T-cell (primary cell): Measurements from ENCODE around the gene PQBP1. TPM values are rescaled to one million over a fixed set of nuclear protein-coding genes. Genes with fewer than 3 reads are reported as not detected.

Experiments
- ATAC-seq, 4 experiments: fragments of 200-7000 bp in 3 of 4; fragments of 150-1000 bp in 1 of 4; cut with Tn5 transposase; replicated peaks in 1 of 4; 1 replicate in 3 of 4; 2 replicates in 1 of 4; pipeline ENCODE4 v1.10.0; 2021; ENCODE audit warnings: moderate library complexity in 3 of 4, mild to moderate bottlenecking in 2 of 4, moderate number of reproducible peaks in 1 of 4
- CTCF ChIA-PET, 2 donors: fragments of 300-600 bp; sonication (Branson Sonifier 250); formaldehyde crosslinking; loops; one replicate each; lab custom pipeline; 2022; ENCODE audit warnings: antibody characterized with exemption in 2 of 2; lab: Charles Lee
- POLR2A ChIA-PET, 2 donors: fragments of 300-600 bp; sonication (Branson Sonifier 250); formaldehyde crosslinking; loops; one replicate each; lab custom pipeline; 2022; ENCODE audit warnings: antibody characterized with exemption in 2 of 2; lab: Charles Lee
- DNase-seq, 35 experiments: peaks; one replicate each; pipeline versions ENCODE4 v3.0.0 to v3.0.0-alpha.2; 2013 to 2023
- H3K27ac ChIP-seq: one replicate; pipeline ENCODE4 v1.5.1; 2013; ENCODE audit warnings: low read length
- H3K27me3 ChIP-seq, 2 experiments: replicated peaks in 1 of 2; 1 replicate in 1 of 2; 2 replicates in 1 of 2; pipeline versions ENCODE4 v1.6.1 to v1.7.0; 2013; ENCODE audit warnings: low read length in 1 of 2, mixed read lengths in 1 of 2; ENCODE audit not compliant: control insufficient read depth in 2 of 2, insufficient read depth in 2 of 2; ENCODE audit errors: extremely low read depth in 1 of 2
- H3K36me3 ChIP-seq, 2 donors: 1 replicate in 1 of 2; 2 replicates in 1 of 2; pipeline versions ENCODE4 v1.6.1 to v1.7.0; 2013; ENCODE audit warnings: low read length in 1 of 2; ENCODE audit not compliant: control insufficient read depth in 2 of 2, insufficient read depth in 1 of 2; ENCODE audit errors: extremely low read depth in 1 of 2
- H3K4me1 ChIP-seq, 2 experiments: 1 replicate in 1 of 2; 2 replicates in 1 of 2; pipeline versions ENCODE4 v1.6.1 to v1.7.0; 2013; ENCODE audit warnings: low read length in 2 of 2, mixed read lengths in 1 of 2; ENCODE audit not compliant: insufficient read depth in 2 of 2, control insufficient read depth in 1 of 2; ENCODE audit errors: extremely low read depth in 1 of 2
- H3K4me3 ChIP-seq, 2 donors: 1 replicate in 1 of 2; 2 replicates in 1 of 2; pipeline versions ENCODE4 v1.5.1 to v1.7.0; 2013; ENCODE audit warnings: mild to moderate bottlenecking in 2 of 2, low read length in 1 of 2, moderate library complexity in 1 of 2; ENCODE audit not compliant: control insufficient read depth in 1 of 2; ENCODE audit errors: extremely low read depth in 1 of 2
- H3K9me3 ChIP-seq: 2 replicates; pipeline ENCODE4 v1.7.0; 2013
- H3K27ac Mint-ChIP-seq, 2 donors: one replicate each; pipeline ENCODE4 v1.8.0; 2020 to 2021; ENCODE audit warnings: mild to moderate bottlenecking in 2 of 2, mixed read lengths in 2 of 2
- H3K27me3 Mint-ChIP-seq, 2 donors: one replicate each; pipeline ENCODE4 v1.8.0; 2021 to 2022; ENCODE audit warnings: mixed read lengths in 2 of 2
- H3K36me3 Mint-ChIP-seq: one replicate; pipeline ENCODE4 v1.8.0; 2021; ENCODE audit warnings: mixed read lengths
- H3K4me1 Mint-ChIP-seq, 3 donors: one replicate each; pipeline ENCODE4 v1.8.0; 2020 to 2022; ENCODE audit warnings: mixed read lengths in 3 of 3, mild to moderate bottlenecking in 1 of 3
- H3K4me3 Mint-ChIP-seq, 3 donors: one replicate each; pipeline ENCODE4 v1.8.0; 2020 to 2022; ENCODE audit warnings: mild to moderate bottlenecking in 3 of 3, mixed read lengths in 3 of 3, moderate library complexity in 3 of 3
- H3K9me3 Mint-ChIP-seq, 3 donors: one replicate each; pipeline ENCODE4 v1.8.0; 2020 to 2022; ENCODE audit warnings: mixed read lengths in 3 of 3
- WGBS: methylation state at CpG from one replicate; pipeline ENCODE4 v1.1.5; 2013; ENCODE audit warnings: missing lambda C conversion rate; ENCODE audit not compliant: insufficient coverage; 5-methylcytosine and 5-hydroxymethylcytosine counted together
- total RNA-seq, 35 experiments: library from RNA in 6 of 35; stranded (reverse) in 6 of 35; fragments of 120-200 nt in 1 of 35; gene quantifications; one replicate each; pipeline versions ENCODE4 v1.2.1 to v1.2.4 and lab custom pipeline; 2013 to 2026

The PQBP1 gene
- total RNA-seq, 5 donors from 2014 or later (not counting 1 experiment from before 2014, with no cell fraction given): 62.5 to 79.5 (median 73.9) TPM

DNA sequence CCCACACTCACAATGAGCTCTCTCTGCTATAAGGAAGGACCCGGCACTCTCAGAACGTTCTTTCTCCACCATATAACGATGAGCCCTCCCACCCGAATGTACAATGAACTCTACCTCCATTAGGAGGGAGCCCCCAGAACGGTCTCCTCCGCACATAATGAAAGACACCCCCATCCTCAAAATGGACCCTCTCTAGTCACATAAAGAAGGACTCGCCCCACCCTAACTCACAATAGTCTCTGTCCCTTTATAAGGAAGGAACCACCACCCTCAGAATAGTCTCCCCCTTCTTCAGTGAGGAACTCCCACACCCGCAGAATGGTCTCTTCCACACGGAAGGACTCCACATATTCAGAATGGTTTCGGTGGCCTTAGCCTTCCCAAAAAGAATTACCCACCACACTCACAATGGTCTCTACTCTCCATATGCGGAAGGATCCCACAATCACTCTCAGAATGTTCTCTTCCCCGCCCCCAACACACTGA, 13.2 kb downstream of the PQBP1 start:
- Mint-ChIP-seq H3K27ac (peak overlapping the region; percentile 92 to 93), H3K36me3 (peaks cover 15% of the 10 kb centered on the region), H3K9me3 (no peaks in the 10 kb centered on the region), H3K4me1 (peaks cover 46 to 57% (median 54%) of the 10 kb centered on the region in 3 donors), H3K4me3 (peak overlapping the region; percentile 86 to 94 (median 88)), H3K27me3 (peaks cover 0 to 11% of the 10 kb centered on the region in 2 donors)
- 0% methylated on average over 3 of the region's 12 CpGs for WGBS
- H3K4me3 ChIP-seq: peak overlapping the region; percentile 68 to 85
- peaks cover 1 to 50% of the 10 kb centered on the region in 2 experiments for H3K4me1 ChIP-seq
- no peaks in the 10 kb centered on the region for H3K9me3 ChIP-seq
- ATAC-seq (peak in 3 of 4 experiments; percentile 1 to 5 (median 2)), DNase-seq (no peak)
- no peaks in the 10 kb centered on the region for H3K27me3 ChIP-seq
- peaks cover 5 to 41% of the 10 kb centered on the region in 2 donors for H3K36me3 ChIP-seq
- ChIA-PET POLR2A (interaction anchor here (1.0 to 2.2 kb wide), 3 partner anchors 13 to 26 kb away, joined by 5 to 16 read pairs (median 8); partner anchors contain the start of genes PQBP1 (in 2 of the 2) and TIMM17B (in 2 of the 2)), CTCF (interaction anchor here in 1 of 2 donors (0.7 to 1.3 kb wide), 3 partner anchors 26 to 35 kb away, joined by 3 to 8 read pairs (median 5); no protein-coding TSS in a partner anchor)
- peak overlapping the region; percentile 74 for H3K27ac ChIP-seq

DNA sequence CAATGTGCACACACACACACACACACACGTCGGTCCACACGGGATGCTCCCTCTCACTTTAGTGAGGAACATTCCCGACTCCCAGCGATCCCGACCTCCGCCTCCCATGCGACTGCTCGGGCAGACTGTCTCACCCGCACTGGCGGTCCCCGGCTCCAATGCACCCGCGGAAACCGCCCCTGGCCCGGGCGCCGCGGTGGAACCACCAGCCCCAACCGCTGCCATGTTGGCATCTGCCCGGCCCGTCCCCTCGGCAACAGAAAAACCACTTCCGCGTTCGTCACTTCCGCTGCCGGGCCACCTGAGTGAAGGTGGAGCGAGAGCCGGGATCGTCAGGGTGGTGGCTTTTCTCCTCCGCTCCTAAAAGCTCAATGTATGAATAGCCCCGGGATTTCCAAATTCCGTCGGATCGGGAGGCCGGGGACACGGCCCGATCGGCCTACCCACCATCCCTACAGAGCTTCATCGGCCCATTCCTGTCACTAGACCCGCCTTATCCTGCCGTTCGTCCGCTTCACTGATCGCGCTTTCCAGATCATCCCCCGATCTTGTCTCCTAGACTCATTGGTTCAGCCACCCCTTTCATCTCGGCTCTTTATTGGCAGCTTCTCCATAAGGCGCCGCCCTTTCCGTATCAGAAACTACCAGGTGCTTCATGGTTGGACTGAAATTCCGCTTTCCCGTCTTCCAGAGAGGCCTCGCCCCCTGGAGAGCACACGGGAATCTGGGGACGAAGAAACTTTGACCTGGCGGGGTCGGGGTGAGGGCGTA, 13.9 kb downstream of the PQBP1 start, which contains the start of gene SLC35A2:
TSS of gene SLC35A2 (minus strand) at position 235 of the 771 bp plus-strand sequence. CDS start at position 225, 10 bp downstream.
- H3K36me3 ChIP-seq: peaks cover 0 to 42% of the 10 kb centered on the region in 2 donors
- H3K27me3 Mint-ChIP-seq: peaks cover 0 to 11% of the 10 kb centered on the region in 2 donors
- peak; percentile 76 to 83 (median 78) for ATAC-seq
- H3K27ac Mint-ChIP-seq: peak within 1 kb of the TSS; percentile 92 to 93
- H3K27ac ChIP-seq: peak within 1 kb of the TSS; percentile 74
- H3K36me3 Mint-ChIP-seq: peaks cover 15% of the 10 kb centered on the region
- no peaks in the 10 kb centered on the region for H3K9me3 Mint-ChIP-seq
- ChIA-PET CTCF (interaction anchor here (0.6 to 1.3 kb wide), 8 partner anchors 26 to 443 kb away, joined by 3 to 8 read pairs (median 5); no protein-coding TSS in a partner anchor), POLR2A (interaction anchor here (0.9 to 2.2 kb wide), 6 partner anchors 10 to 28 kb away, joined by 3 to 16 read pairs (median 4); partner anchors contain the start of genes PQBP1 (in 2 of the 2) and TIMM17B (in 2 of the 2))
- DNase-seq: peak; percentile 71 to 91 (median 87)
- WGBS: 0% methylated on average over 34 of the region's 60 CpGs
- H3K27me3 ChIP-seq: no peaks in the 10 kb centered on the region
- peak within 1 kb of the TSS; percentile 86 to 94 (median 88) for H3K4me3 Mint-ChIP-seq
- H3K4me1 ChIP-seq: peaks cover 2 to 55% of the 10 kb centered on the region in 2 experiments
- no peaks in the 10 kb centered on the region for H3K9me3 ChIP-seq
- peaks cover 49 to 59% (median 54%) of the 10 kb centered on the region in 3 donors for H3K4me1 Mint-ChIP-seq
- peak within 1 kb of the TSS; percentile 68 to 85 for H3K4me3 ChIP-seq

DNA sequence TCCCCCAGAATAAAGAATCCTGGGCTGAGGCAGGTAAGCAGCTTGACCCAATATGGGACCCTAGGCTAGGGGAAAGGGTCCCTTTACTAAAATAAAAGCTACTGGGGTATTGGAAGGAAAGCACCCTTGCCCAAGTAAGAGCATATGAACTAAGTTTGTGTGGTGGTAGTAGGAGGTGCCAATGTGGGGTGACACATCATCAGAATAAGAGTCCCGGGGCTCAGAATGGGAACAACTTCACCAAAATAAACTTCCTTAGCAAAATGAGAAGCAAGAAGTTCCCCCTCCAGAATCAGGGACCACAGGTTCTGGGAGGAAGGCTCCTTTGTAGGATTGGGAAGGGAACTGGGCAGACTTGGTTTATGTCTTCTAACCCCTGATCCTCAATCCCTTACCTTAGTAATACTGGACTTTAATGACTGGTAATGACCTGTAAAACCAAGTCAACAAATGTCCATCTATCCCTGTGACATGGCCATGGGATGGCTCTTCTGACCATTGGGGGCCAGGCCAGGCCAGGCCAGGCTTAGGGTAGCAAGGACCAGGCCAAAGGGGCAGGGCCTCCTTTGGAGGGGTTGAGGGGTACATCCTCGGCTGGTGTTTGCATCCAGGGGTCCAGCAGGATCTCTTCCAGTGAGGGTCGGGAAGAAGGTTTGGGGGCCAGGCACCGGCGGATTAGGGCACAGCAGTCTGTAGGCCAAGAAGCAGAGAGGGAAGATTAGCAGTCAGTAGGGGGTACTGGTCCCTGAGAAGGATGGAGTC, 16.1 kb downstream of the PQBP1 start:
- Mint-ChIP-seq H3K9me3 (no peaks in the 10 kb centered on the region), H3K4me3 (peak overlapping the region; percentile 86 to 97 (median 96)), H3K36me3 (peaks cover 26% of the 10 kb centered on the region), H3K27ac (peak overlapping the region; percentile 67 to 77), H3K4me1 (peaks cover 54 to 63% (median 61%) of the 10 kb centered on the region in 3 donors), H3K27me3 (peaks cover 0 to 7% of the 10 kb centered on the region in 2 donors)
- H3K27ac ChIP-seq: peak overlapping the region; percentile 18
- no peak for ATAC-seq
- H3K4me3 ChIP-seq: no peak overlapping the region
- no peak for DNase-seq
- WGBS: 86% methylated on average over 1 of the region's 5 CpGs
- POLR2A ChIA-PET: interaction anchor here (0.7 kb wide), 2 partner anchors 12 to 259 kb away, joined by 5 to 11 read pairs; no protein-coding TSS in a partner anchor
- CTCF ChIA-PET: no interaction called here
- no peaks in the 10 kb centered on the region for H3K27me3 ChIP-seq
- no peaks in the 10 kb centered on the region for H3K9me3 ChIP-seq
- peaks cover 0 to 47% of the 10 kb centered on the region in 2 donors for H3K36me3 ChIP-seq
- H3K4me1 ChIP-seq: peaks cover 2 to 59% of the 10 kb centered on the region in 2 experiments

DNA sequence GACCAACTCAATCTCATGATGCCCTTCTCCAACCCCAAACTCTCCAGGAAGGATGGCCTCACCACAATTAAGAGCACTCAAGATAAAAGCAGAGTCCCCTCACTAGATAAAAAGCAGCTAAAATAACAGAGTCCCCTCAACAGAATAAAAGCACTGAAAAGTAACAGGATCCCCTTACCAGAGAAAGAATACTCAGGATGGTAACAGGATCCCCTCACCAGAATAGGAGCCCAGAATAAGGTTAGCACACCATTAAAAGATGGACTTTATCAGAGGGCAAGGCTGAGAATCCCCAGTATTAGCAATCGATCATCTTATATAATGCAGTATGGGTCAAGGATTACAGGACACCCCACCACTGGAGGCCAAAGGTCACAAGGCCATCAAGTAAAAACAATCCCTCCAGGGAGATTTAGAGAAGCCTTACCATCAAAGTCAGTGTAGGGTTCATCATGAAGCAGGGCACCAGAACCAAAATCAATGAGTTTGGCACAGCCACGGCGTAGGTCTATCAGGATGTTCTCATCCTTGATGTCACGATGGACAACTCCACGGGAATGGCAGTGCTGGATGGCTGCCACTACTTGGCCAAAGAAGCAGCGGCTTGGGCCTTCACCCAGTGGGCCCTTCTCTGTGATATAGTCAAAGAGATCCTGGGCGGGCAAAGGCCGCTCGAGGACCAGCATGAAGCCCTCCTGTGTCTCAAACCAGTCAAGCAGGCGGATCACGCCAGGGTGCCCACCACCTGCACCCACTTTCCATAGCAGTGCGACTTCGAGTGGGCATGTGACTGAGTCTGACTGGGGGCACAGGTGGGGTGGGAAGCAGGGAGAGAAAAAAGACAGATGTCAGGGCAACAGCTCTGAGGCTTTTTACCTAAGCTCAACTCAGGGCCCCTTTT, 17.1 kb downstream of the PQBP1 start:
- H3K4me3 ChIP-seq: peak overlapping the region; percentile 46 to 98
- H3K36me3 ChIP-seq: peaks cover 0 to 42% of the 10 kb centered on the region in 2 donors
- Mint-ChIP-seq H3K27ac (peak overlapping the region; percentile 7 to 77), H3K9me3 (no peaks in the 10 kb centered on the region), H3K36me3 (peaks cover 26% of the 10 kb centered on the region), H3K27me3 (peaks cover 0 to 7% of the 10 kb centered on the region in 2 donors), H3K4me3 (peak overlapping the region; percentile 86 to 97 (median 96)), H3K4me1 (peaks cover 58 to 71% (median 65%) of the 10 kb centered on the region in 3 donors)
- WGBS: 71% methylated on average over 5 of the region's 13 CpGs
- DNase-seq (no peak), ATAC-seq (no peak)
- H3K27me3 ChIP-seq: no peaks in the 10 kb centered on the region
- peaks cover 4 to 62% of the 10 kb centered on the region in 2 experiments for H3K4me1 ChIP-seq
- no peaks in the 10 kb centered on the region for H3K9me3 ChIP-seq
- POLR2A ChIA-PET: interaction anchor here in 1 of 2 donors (0.6 kb wide), 1 partner anchor 8 kb away, joined by 3 read pairs; no protein-coding TSS in a partner anchor
- H3K27ac ChIP-seq: no peak overlapping the region
- CTCF ChIA-PET: interaction anchor here in 1 of 2 donors (1.8 kb wide), 1 partner anchor 25 kb away, joined by 5 read pairs; no protein-coding TSS in a partner anchor
